GM12872 (cell line): ENCODE results near the gene STK32B.

Source experiments
- TF ChIP-seq, protein P1 (sequence below): IDR thresholded peaks from 3 replicates; pipeline ENCODE4 v1.5.1; 2011; ENCODE audit warnings: low read depth, mild to moderate bottlenecking, low read length, moderate library complexity; ENCODE audit not compliant: insufficient read depth

Gene STK32B

DNA sequence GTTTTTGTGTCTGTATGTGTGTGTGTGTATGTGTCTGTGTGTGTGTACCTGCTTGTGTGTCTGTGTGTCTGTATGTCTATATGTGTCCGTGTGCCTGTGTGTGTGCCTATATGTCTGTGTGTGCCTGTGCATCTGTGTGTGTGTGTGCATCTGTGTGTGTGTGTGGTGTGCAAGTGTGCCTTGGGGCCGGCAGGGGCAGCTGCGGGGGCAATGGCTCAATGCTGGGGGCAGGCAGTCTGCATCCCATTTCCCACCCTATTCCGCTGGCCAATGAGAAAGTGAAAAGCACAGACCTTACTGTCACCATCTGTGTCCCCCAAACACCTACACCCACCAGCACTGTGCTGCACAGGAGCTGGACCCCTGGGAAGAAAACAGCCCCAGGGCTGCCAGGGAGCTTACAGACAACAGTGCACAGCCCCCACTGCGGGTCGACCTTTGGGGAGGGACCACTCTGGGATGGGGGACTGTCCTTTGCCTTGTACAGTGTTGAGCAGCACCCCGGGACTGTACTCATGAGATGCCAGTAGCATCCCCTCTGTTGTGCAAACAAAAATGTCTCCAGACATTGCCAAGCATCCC, 411.1 kb downstream of the STK32B start:
- TF ChIP-seq, protein P1, sequence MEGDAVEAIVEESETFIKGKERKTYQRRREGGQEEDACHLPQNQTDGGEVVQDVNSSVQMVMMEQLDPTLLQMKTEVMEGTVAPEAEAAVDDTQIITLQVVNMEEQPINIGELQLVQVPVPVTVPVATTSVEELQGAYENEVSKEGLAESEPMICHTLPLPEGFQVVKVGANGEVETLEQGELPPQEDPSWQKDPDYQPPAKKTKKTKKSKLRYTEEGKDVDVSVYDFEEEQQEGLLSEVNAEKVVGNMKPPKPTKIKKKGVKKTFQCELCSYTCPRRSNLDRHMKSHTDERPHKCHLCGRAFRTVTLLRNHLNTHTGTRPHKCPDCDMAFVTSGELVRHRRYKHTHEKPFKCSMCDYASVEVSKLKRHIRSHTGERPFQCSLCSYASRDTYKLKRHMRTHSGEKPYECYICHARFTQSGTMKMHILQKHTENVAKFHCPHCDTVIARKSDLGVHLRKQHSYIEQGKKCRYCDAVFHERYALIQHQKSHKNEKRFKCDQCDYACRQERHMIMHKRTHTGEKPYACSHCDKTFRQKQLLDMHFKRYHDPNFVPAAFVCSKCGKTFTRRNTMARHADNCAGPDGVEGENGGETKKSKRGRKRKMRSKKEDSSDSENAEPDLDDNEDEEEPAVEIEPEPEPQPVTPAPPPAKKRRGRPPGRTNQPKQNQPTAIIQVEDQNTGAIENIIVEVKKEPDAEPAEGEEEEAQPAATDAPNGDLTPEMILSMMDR: no peak

DNA sequence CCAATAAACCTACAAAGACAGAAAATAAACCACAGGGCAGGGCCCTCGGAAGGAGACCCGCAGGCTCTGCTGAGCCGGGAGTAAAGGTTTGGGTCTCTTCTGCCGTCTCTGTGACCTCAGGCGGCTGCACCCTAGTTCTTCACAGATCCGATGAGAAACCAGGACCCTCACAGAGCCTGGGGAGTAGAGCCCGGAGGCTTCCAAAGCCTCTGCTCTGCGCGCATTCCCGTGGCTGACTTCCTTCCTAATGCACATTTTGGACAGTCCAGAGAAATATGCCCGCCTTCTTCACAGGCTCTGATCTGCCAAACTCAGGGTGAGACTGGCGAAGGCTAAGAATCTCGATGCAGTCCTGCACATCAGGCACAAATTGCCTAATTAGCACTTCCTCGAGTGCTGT, 411.6 kb downstream of the STK32B start:
- TF ChIP-seq, protein P1: no peak

DNA sequence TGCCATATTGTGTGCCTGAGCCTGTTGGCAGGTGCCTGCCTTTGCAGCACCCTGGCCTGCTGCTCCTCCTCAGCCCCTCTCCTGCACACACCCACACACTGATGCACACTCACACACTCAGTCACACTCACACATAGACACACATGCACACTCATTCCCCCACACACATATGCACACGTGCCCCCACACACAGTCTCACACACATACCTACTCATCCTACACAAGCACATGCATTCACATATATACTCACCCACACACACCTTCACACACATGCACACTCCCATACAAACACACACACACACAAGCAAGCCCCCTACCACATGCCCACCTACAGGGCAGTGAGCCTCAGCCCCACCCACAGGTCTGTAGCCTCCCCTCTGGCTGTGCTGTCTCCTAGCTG, 412.1 kb downstream of the STK32B start:
- TF ChIP-seq, protein P1: no peak

DNA sequence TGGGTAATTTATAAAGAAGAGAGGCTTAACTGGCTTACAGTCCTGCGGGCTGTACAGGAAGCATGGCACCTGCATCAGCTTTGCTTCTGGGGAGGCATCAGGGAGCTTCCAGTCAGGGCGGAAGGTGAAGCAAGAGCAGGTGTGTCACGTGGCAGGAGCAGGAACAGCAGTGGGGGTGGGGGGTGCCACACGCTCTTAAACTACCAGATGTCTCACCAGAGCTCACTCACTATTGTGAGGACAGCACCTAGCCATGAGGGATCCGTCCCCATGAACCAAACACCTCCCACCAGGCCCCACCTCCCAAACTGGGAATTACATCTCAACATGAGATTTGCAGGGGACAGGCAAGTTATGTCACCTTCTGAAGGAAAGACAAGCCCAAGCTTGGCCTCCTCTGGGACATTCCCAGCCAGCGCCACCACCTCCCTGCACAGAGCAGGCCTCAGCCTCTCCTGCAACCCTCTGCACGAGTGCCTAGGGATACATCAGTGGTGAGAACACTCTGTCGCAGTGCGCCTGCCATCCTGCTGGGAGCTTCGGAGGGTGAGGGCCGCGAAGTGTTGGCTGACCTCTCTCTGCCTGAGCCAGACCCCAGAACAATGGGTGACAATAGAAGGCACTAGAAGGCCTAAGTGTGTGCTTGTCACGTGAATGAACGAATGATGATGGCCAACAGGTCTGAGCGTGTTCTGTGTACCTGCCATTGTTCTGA, 412.8 kb downstream of the STK32B start:
- TF ChIP-seq, protein P1: no peak

DNA sequence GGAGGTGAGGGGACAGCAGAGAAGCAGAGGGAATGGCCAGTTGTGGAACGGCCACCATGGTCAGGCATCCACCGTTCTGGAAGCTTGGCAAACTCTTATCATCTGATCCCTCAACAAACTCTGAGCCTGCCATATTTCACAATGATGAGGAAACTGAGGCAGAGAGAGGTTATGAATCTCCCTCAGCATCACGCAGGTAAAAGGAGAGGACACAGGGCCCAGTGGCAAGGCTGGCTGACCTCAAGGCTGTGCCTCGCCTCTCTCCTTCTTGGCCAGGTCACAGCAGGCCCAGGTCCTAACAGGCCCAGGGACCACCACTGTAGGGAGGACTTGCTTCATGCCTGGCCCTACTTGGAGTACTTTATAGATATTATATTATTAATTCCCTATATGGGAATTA, 414.2 kb downstream of the STK32B start:
- TF ChIP-seq, protein P1: no peak

DNA sequence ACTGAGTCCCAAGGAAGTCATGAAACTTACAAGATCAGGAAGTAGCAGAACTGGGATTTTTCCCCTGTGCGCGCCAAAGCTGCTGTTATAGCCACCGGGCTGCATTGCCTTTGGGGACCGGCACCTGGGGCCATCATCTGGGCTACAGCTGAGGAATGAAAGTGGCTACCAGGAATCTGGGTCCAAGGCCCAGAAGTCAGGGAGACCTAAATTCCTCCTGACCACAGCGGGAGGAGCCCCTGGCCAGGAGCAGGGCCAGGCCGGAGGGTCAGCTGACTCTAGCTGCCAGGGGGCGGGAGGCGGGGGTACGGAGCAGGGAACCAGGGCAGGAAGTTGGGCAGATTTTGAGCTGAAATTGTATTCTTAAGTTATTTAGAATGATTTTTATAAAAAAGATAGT, 414.7 kb downstream of the STK32B start:
- TF ChIP-seq, protein P1: no peak

DNA sequence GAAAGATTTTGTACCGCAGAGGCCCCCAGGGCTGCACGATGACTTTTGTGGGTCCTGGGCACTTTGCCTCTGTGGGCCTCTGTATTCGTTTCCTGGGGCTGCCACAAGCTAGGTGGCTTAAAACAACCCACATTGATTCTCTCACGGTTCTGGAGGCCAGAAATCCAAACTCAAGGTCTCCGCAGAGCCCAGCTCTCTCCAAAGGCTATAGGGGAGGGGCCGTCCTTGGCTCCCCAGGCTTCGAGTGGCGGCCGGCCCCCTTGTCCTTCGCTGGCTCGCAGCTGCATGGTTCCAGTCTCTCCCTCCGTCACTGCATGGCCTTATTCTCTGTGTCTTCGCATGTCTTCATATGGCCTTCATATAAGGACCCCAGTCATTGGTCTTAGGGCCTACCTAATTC, 415.8 kb downstream of the STK32B start:
- TF ChIP-seq, protein P1: no peak
